ENCODE data around the gene CYLC2. TPM values are rescaled to one million over a fixed set of nuclear protein-coding genes. Genes with fewer than 3 reads are reported as not detected.

The CYLC2 gene
- polyA plus RNA-seq, 1 experiment: not detected

DNA sequence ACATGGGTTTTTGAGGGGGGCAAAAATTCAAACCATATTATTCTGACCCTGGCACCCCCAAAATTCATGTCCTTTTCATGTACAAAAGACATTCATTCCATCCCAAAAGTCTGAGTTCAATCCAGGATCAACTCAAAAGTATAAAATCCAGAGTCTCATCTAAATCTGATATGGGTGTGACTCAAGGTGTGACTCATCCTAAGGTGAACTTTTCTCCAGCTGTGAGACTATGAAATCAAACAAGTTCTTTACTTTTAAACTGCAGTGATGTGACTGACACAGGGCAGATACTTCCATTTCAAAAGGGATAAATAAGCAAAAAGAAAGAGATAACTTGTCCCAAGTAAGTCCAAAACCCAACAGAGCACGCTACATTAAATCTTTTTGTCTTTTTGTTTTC is 20.6 kb upstream of the CYLC2 start:
- H3K27ac ChIP-seq (ENCODE audit: low read depth, low read length): no peak overlapping the region
- H3K4me3 ChIP-seq (ENCODE audit: low read depth, low read length): no peak overlapping the region
- ChIA-PET CTCF (no interaction called here), POLR2A (no interaction called here)
- H3K9me3 ChIP-seq (ENCODE audit: control insufficient read depth, insufficient read depth, low read length): peaks cover 18% of the 10 kb centered on the region
- TF ChIP-seq, protein P1, sequence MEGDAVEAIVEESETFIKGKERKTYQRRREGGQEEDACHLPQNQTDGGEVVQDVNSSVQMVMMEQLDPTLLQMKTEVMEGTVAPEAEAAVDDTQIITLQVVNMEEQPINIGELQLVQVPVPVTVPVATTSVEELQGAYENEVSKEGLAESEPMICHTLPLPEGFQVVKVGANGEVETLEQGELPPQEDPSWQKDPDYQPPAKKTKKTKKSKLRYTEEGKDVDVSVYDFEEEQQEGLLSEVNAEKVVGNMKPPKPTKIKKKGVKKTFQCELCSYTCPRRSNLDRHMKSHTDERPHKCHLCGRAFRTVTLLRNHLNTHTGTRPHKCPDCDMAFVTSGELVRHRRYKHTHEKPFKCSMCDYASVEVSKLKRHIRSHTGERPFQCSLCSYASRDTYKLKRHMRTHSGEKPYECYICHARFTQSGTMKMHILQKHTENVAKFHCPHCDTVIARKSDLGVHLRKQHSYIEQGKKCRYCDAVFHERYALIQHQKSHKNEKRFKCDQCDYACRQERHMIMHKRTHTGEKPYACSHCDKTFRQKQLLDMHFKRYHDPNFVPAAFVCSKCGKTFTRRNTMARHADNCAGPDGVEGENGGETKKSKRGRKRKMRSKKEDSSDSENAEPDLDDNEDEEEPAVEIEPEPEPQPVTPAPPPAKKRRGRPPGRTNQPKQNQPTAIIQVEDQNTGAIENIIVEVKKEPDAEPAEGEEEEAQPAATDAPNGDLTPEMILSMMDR (IDR thresholded peaks at IDR 0.05; ENCODE audit: low read depth, low read length): no peak
- no peak for DNase-seq (ENCODE audit: low read depth, low spot score)
- no peaks in the 10 kb centered on the region for H3K27me3 ChIP-seq (ENCODE audit: control insufficient read depth, insufficient read depth, low read length)

DNA sequence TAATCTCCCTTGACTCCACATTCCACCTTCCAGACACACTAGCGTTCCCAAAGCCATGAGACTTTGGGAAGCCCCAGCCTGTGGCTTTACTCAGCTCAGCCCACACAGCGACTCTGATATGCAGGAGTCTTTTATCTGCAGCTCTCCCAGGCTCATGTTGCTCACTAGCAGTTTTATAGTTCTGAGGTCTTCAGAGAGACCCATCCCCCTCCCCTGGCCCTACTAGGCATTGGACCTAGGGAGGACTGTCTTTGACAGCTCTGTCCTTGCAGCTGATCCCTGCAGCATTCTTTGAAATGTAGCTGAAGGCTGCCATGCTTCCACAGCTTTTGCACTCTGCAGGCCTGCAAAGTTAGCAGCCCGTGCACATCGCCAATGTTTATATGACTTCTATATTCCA is 19.9 kb upstream of the CYLC2 start:
- ChIA-PET POLR2A (no interaction called here), CTCF (no interaction called here)
- H3K9me3 ChIP-seq (ENCODE audit: control insufficient read depth, insufficient read depth, low read length): peaks cover 19% of the 10 kb centered on the region
- no peaks in the 10 kb centered on the region for H3K27me3 ChIP-seq (ENCODE audit: control insufficient read depth, insufficient read depth, low read length)
- H3K27ac ChIP-seq (ENCODE audit: low read depth, low read length): no peak overlapping the region
- TF ChIP-seq, protein P1 (IDR thresholded peaks at IDR 0.05; ENCODE audit: low read depth, low read length): no peak
- no peak overlapping the region for H3K4me3 ChIP-seq (ENCODE audit: low read depth, low read length)
- DNase-seq (ENCODE audit: low read depth, low spot score): no peak

DNA sequence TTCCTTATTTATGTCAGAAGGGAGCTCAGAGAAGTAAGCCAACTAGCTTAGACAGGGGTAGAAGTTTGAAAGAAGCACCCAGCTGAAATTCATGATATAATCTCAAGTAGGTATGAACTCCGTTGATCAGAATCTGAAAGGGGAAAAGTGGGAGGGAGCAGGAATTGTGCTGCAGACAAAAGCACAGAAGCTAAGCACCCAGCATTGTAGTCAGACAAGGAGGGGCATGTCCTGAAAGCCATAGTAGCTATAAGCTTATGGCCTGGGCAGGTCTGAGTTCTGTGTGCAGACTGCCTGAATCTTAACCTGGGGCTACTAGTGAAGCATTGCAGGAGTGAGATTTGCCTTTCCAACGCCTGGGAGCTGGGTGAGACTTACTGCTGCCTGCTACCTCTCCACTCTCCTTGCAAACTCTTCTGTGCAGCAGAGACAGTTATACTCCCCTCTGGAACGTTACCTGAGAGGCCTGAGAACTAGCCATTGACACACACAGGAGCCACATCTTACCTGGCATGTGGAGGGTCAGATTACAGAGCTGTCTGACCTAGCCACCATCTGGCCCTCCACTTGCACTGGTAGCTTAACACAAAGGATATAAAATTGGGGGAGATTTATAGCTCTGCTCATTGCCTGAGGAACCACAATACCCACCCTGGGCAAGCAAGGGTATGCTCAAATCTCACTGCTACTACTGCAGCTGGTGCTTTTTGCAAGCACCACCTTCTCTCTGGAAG is 9.8 kb upstream of the CYLC2 start:
- Histone ChIP-seq H3K27ac (ENCODE audit: low read depth, low read length) (no peak overlapping the region), H3K4me3 (ENCODE audit: low read depth, low read length) (no peak overlapping the region), H3K9me3 (ENCODE audit: control insufficient read depth, insufficient read depth, low read length) (peaks cover 17% of the 10 kb centered on the region; the same call in 1 of the 2 replicates), H3K27me3 (ENCODE audit: control insufficient read depth, insufficient read depth, low read length) (no peaks in the 10 kb centered on the region)
- TF ChIP-seq, protein P1 (IDR thresholded peaks at IDR 0.05; ENCODE audit: low read depth, low read length): no peak
- CTCF ChIA-PET: no interaction called here
- DNase-seq (ENCODE audit: low read depth, low spot score): no peak
- POLR2A ChIA-PET: no interaction called here

DNA sequence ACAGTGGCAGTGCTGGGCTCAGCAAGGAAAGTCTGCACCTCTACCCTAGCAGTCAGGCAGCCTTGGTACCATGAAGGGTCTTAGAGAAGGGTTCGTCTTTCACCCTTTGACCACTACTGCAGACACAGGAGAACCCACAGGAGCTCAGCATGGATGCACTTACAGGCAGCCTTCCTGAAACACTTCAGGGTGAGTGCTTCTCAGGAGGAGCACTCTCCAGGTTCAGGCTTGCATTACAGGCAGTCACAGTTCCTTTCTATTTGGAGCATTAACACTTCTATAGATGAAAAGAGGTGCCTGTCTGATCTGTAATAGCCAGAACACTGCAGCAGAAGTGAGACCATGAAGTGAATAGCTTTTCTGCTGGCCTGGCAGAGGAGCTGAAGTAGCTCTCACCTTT is 8.7 kb upstream of the CYLC2 start:
- peaks cover 14% of the 10 kb centered on the region; the same call in 1 of the 2 replicates for H3K9me3 ChIP-seq (ENCODE audit: control insufficient read depth, insufficient read depth, low read length)
- H3K4me3 ChIP-seq (ENCODE audit: low read depth, low read length): no peak overlapping the region
- H3K27me3 ChIP-seq (ENCODE audit: control insufficient read depth, insufficient read depth, low read length): no peaks in the 10 kb centered on the region
- no peak for DNase-seq (ENCODE audit: low read depth, low spot score)
- TF ChIP-seq, protein P1 (IDR thresholded peaks at IDR 0.05; ENCODE audit: low read depth, low read length): no peak
- no peak overlapping the region for H3K27ac ChIP-seq (ENCODE audit: low read depth, low read length)
- CTCF ChIA-PET: no interaction called here
- POLR2A ChIA-PET: no interaction called here

DNA sequence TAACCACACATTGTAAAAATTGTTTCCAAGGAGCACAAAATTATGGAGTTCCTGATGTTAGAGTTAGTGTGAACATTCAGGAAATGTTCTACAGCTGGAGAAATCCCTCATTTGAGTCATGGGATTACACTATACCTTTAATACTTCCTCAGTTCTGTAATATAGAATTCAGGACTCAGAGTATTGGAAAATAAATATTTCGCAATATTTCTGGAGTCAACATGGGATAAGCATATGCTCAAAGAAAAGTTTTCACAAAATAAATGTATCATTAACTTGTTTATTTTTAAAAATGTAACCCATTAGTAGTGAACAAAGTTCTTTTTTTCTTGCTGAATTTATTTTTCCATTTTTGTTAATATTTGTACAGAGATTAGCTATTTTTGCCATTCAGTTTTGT is 8.6 kb downstream of the CYLC2 start:
- Histone ChIP-seq H3K27me3 (ENCODE audit: control insufficient read depth, insufficient read depth, low read length) (no peaks in the 10 kb centered on the region), H3K4me3 (ENCODE audit: low read depth, low read length) (no peak overlapping the region), H3K9me3 (ENCODE audit: control insufficient read depth, insufficient read depth, low read length) (peaks cover 4% of the 10 kb centered on the region; the same call in 1 of the 2 replicates), H3K27ac (ENCODE audit: low read depth, low read length) (no peak overlapping the region)
- ChIA-PET POLR2A (no interaction called here), CTCF (no interaction called here)
- DNase-seq (ENCODE audit: low read depth, low spot score): no peak
- TF ChIP-seq, protein P1 (IDR thresholded peaks at IDR 0.05; ENCODE audit: low read depth, low read length): no peak

Data from AG04450 (cell line).